Natural killer cell treated with Interleukin-12 subunit alpha and Interleukin-12 subunit beta and Interleukin-15 and Interleukin-18, amount 100 ng/mL, for 72 hours (primary cell): ENCODE results near the gene MYMX. TPM values are rescaled to one million over a fixed set of nuclear protein-coding genes. Genes with fewer than 3 reads are reported as not detected.

Source experiments
- ATAC-seq, 2 donors: fragments of 150-1000 bp; cut with Tn5 transposase in 1 of 2; sonication (Bioruptor Pico), chemical (Tn5 transposase) in 1 of 2; 2 replicates each; pipeline ENCODE4 v1.10.0; 2021
- DNase-seq: peaks from one replicate; pipeline ENCODE4 v3.0.0; 2022; ENCODE audit warnings: low spot score
- H3K27ac Mint-ChIP-seq, 2 donors: 1 replicate in 1 of 2; 2 replicates in 1 of 2; pipeline ENCODE4 v1.8.0; 2022; ENCODE audit warnings: mixed read lengths in 2 of 2, mild to moderate bottlenecking in 1 of 2, moderate library complexity in 1 of 2
- H3K27me3 Mint-ChIP-seq, 2 donors: 1 replicate in 1 of 2; 2 replicates in 1 of 2; pipeline ENCODE4 v1.8.0; 2022; ENCODE audit warnings: mixed read lengths in 2 of 2
- H3K36me3 Mint-ChIP-seq: one replicate; pipeline ENCODE4 v1.8.0; 2022; ENCODE audit warnings: mixed read lengths
- H3K4me1 Mint-ChIP-seq, 2 donors: 1 replicate in 1 of 2; 2 replicates in 1 of 2; pipeline ENCODE4 v1.8.0; 2022; ENCODE audit warnings: low read depth in 2 of 2, mixed read lengths in 2 of 2, mild to moderate bottlenecking in 1 of 2
- H3K4me3 Mint-ChIP-seq: one replicate; pipeline ENCODE4 v1.8.0; 2022; ENCODE audit warnings: mixed read lengths
- H3K9me3 Mint-ChIP-seq: 2 replicates; pipeline ENCODE4 v1.8.0; 2022; ENCODE audit warnings: mixed read lengths
- total RNA-seq, 2 donors: library from RNA; stranded (reverse); gene quantifications; one replicate each; pipeline ENCODE4 v1.2.3, GENCODE V29; 2022

The MYMX gene
- total RNA-seq, 2 donors from 2014 or later: not detected

GRCh38 chr6:44237021-44237812, 20.5 kb downstream of the MYMX start:
- ATAC-seq (peak; percentile 95), DNase-seq (peak; percentile 92)
- H3K4me3 Mint-ChIP-seq: peak overlapping the region; percentile 86
- H3K9me3 Mint-ChIP-seq: no peaks in the 10 kb centered on the region
- no peaks in the 10 kb centered on the region for H3K36me3 Mint-ChIP-seq
- H3K27me3 Mint-ChIP-seq: no peaks in the 10 kb centered on the region
- peaks cover 13 to 20% of the 10 kb centered on the region in 2 donors for H3K4me1 Mint-ChIP-seq
- H3K27ac Mint-ChIP-seq: peak overlapping the region; percentile 87 to 91

GRCh38 chr6:44237813-44238433, 21.2 kb downstream of the MYMX start:
- H3K27me3 Mint-ChIP-seq: no peaks in the 10 kb centered on the region
- H3K4me1 Mint-ChIP-seq: peaks cover 13 to 20% of the 10 kb centered on the region in 2 donors
- peak overlapping the region; percentile 87 to 91 for H3K27ac Mint-ChIP-seq
- peak; percentile 86 for DNase-seq
- H3K9me3 Mint-ChIP-seq: no peaks in the 10 kb centered on the region
- peak overlapping the region; percentile 86 for H3K4me3 Mint-ChIP-seq
- peak; percentile 90 to 92 for ATAC-seq
- H3K36me3 Mint-ChIP-seq: no peaks in the 10 kb centered on the region

GRCh38 chr6:44238687-44239350, 22.1 kb downstream of the MYMX start:
- no peaks in the 10 kb centered on the region for H3K27me3 Mint-ChIP-seq
- no peaks in the 10 kb centered on the region for H3K9me3 Mint-ChIP-seq
- peaks cover 9 to 15% of the 10 kb centered on the region in 2 donors for H3K4me1 Mint-ChIP-seq
- no peaks in the 10 kb centered on the region for H3K36me3 Mint-ChIP-seq
- peak overlapping the region; percentile 86 for H3K4me3 Mint-ChIP-seq
- DNase-seq (peak; percentile 37), ATAC-seq (no peak)
- H3K27ac Mint-ChIP-seq: peak overlapping the region; percentile 87 to 91

GRCh38 chr6:44243345-44243744, 26.6 kb downstream of the MYMX start:
- Mint-ChIP-seq H3K4me1 (peaks cover 23 to 24% of the 10 kb centered on the region in 2 donors), H3K9me3 (no peaks in the 10 kb centered on the region), H3K4me3 (no peak overlapping the region), H3K27ac (no peak overlapping the region), H3K36me3 (peaks cover 14% of the 10 kb centered on the region), H3K27me3 (no peaks in the 10 kb centered on the region)
- DNase-seq (no peak), ATAC-seq (no peak)

- Mint-ChIP-seq H3K36me3 (peaks cover 35% of the 10 kb centered on the region), H3K4me1 (peaks cover 40 to 41% of the 10 kb centered on the region in 2 donors), H3K27me3 (no peaks in the 10 kb centered on the region), H3K9me3 (no peaks in the 10 kb centered on the region), H3K27ac (peak overlapping the region; percentile 98), H3K4me3 (peak overlapping the region; percentile 94)
- DNase-seq (no peak), ATAC-seq (no peak)
Measured at GRCh38 chr6:44245391-44245911, 28.7 kb downstream of the MYMX start.

GRCh38 chr6:44245912-44246662, 29.4 kb downstream of the MYMX start:
- DNase-seq (peak; percentile 89), ATAC-seq (peak; percentile 63 to 71)
- H3K9me3 Mint-ChIP-seq: no peaks in the 10 kb centered on the region
- peak overlapping the region; percentile 94 for H3K4me3 Mint-ChIP-seq
- H3K36me3 Mint-ChIP-seq: peaks cover 41% of the 10 kb centered on the region
- no peaks in the 10 kb centered on the region for H3K27me3 Mint-ChIP-seq
- peaks cover 41 to 46% of the 10 kb centered on the region in 2 donors for H3K4me1 Mint-ChIP-seq
- H3K27ac Mint-ChIP-seq: peak overlapping the region; percentile 98

GRCh38 chr6:44246663-44247337, 30.1 kb downstream of the MYMX start, which contains the start of gene HSP90AB1:
Gene HSP90AB1, plus strand, starts transcription at chr6:44247101. Its CDS starts 1,529 bp downstream, at chr6:44248630.
- peak within 1 kb of the TSS; percentile 98 for H3K27ac Mint-ChIP-seq

GRCh38 chr6:44247338-44248302, 30.9 kb downstream of the MYMX start:
- peaks cover 53% of the 10 kb centered on the region for H3K36me3 Mint-ChIP-seq
- H3K4me1 Mint-ChIP-seq: peaks cover 46 to 57% of the 10 kb centered on the region in 2 donors
- peak; percentile 80 to 83 for ATAC-seq
- no peaks in the 10 kb centered on the region for H3K9me3 Mint-ChIP-seq
- H3K27ac Mint-ChIP-seq: peak overlapping the region; percentile 98
- peak; percentile 95 for DNase-seq
- H3K4me3 Mint-ChIP-seq: peak overlapping the region; percentile 94
- no peaks in the 10 kb centered on the region for H3K27me3 Mint-ChIP-seq

More at GRCh38 chr6:44246663-44247337, 30.1 kb downstream of the MYMX start, which contains the start of gene HSP90AB1:
- peak; percentile 96 for DNase-seq
- Mint-ChIP-seq H3K9me3 (no peaks in the 10 kb centered on the region), H3K4me1 (peaks cover 44 to 53% of the 10 kb centered on the region in 2 donors), H3K36me3 (peaks cover 48% of the 10 kb centered on the region), H3K4me3 (peak within 1 kb of the TSS; percentile 94), H3K27me3 (no peaks in the 10 kb centered on the region)
- peak; percentile 89 to 93 for ATAC-seq

- H3K4me3 Mint-ChIP-seq: peak overlapping the region; percentile 94
- H3K27ac Mint-ChIP-seq: peak overlapping the region; percentile 98
- H3K9me3 Mint-ChIP-seq: no peaks in the 10 kb centered on the region
- H3K4me1 Mint-ChIP-seq: peaks cover 56 to 65% of the 10 kb centered on the region in 2 donors
- DNase-seq: no peak
- H3K27me3 Mint-ChIP-seq: no peaks in the 10 kb centered on the region
- no peak for ATAC-seq
- peaks cover 63% of the 10 kb centered on the region for H3K36me3 Mint-ChIP-seq
Measured at GRCh38 chr6:44248579-44248978, 31.9 kb downstream of the MYMX start.

GRCh38 chr6:44249082-44249748, 32.5 kb downstream of the MYMX start:
- Mint-ChIP-seq H3K4me3 (peak overlapping the region; percentile 94), H3K27ac (peak overlapping the region; percentile 98), H3K9me3 (no peaks in the 10 kb centered on the region), H3K36me3 (peaks cover 66% of the 10 kb centered on the region), H3K4me1 (peaks cover 61 to 65% of the 10 kb centered on the region in 2 donors), H3K27me3 (no peaks in the 10 kb centered on the region)
- ATAC-seq: no peak
- DNase-seq: no peak

GRCh38 chr6:44250067-44250717, 33.5 kb downstream of the MYMX start:
- no peaks in the 10 kb centered on the region for H3K9me3 Mint-ChIP-seq
- peak overlapping the region; percentile 98 for H3K27ac Mint-ChIP-seq
- H3K4me1 Mint-ChIP-seq: peaks cover 65 to 71% of the 10 kb centered on the region in 2 donors
- peak overlapping the region; percentile 94 for H3K4me3 Mint-ChIP-seq
- DNase-seq (no peak), ATAC-seq (no peak)
- peaks cover 71% of the 10 kb centered on the region for H3K36me3 Mint-ChIP-seq
- H3K27me3 Mint-ChIP-seq: no peaks in the 10 kb centered on the region
